Inflammatory macrophage treated with lipopolysaccharide for 4 hours (primary cell): ENCODE data around the gene OLFM1.
"Not testable (repeated sequence)": the region's sequence is repeated elsewhere in the genome, so short reads cannot be mapped to it uniquely, and the experiment has no call there.

Experiments
- DNase-seq: peaks from one replicate; pipeline ENCODE4 v3.0.0-alpha.2; 2020

Gene OLFM1

DNA sequence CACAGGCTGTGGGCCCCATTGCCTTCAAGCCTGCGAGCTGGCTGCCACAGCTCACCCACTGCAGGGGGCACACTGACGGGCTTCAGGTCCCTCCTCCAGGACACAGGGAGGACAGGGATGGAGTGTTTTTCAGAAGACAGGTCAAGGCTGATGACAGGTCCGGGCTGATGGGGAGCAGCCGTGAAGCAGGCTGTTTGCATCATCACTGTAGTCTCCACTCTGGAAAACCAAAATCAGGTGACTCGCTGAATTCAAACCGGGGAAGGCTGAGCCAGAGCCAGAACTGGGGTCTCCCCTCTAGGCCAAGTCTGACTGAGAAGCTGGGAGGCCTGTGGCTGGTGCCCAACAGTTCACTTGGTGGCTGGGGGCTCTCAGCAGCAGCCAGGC is 48.5 kb downstream of the OLFM1 start:
- DNase-seq = no peak

GRCh38 chr9:135136481-135136880 is 49.0 kb downstream of the OLFM1 start:
- no peak for DNase-seq

GRCh38 chr9:135136991-135137832 is 49.7 kb downstream of the OLFM1 start:
- no peak for DNase-seq

GRCh38 chr9:135138078-135138855 is 50.8 kb downstream of the OLFM1 start:
- no peak for DNase-seq

DNA sequence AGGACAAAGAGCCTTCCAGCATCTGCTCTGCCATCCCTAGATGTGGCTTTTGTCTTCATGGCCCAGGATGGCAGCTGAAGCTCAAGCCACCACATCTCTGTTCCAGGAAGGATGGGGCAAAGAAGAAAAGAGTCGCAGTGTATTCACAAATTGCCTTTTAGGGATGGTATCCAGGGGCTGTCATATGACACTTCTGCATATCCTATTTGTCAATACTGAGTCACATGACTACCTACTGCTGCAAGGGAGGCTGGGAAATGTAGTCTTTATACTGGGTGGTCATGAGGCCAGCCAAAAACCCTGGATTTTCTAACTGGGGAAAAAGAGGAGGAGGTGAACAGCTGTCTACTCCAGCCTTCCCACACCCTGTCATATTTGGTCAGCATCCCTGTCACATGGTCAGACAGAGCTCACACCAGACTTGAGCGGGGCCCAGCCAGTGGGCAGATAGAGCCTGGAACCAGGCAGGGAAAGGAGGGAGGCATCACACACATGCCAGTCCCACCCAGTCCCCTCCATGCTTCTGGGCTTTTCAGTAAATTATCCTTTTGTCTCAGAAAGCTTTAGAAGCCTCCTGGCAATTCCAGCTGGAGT is 52.0 kb downstream of the OLFM1 start:
- no peak for DNase-seq

DNA sequence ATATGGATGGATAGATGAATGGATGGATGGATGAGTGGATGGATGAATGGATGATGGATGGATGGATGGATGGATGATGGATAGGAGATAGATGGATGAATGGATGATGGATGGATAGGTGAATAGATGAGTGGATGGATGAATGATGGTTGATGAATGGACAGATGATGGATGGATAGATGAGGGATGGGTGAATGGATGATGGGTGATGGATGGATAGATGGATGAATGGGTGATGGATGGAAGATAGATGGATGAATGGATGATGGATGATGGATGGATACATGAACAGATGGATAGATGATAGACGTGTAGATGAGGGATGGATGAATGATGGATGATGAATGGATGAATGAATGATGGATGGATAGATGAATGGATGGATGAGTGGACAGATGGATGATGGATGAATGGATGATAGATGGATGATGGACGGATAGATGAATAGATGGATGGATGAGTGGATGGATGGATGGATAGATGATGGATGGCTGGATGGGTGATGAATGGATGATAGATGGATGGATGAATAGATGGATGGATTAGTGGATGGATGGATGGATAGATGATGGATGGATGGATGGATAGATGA is 53.8 kb downstream of the OLFM1 start:
- DNase-seq = no peak

- no peak for DNase-seq
Observed at GRCh38 chr9:135144581-135145170, 57.2 kb downstream of the OLFM1 start.

GRCh38 chr9:135145312-135145711 is 57.8 kb downstream of the OLFM1 start:
- DNase-seq = no peak

DNA sequence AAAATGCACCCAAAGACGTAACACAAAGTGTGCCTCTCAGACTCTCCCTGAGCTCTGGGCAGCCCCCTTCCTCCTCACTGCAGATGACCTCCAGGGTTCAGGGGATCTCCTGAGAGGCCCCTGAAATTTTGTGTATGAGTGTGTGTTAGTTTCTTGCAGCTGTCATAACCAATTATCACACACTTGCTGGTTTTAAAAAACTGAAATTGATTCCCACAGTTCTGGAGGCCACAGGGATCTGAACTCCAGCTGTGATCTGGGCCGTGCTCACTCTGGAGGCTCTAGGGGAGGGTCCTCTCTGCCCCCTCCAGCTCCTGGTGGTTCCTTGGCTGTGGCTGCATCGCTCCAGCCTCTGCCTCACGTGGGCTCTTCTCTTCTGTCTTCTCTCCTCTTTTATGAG is 58.8 kb downstream of the OLFM1 start:
- DNase-seq = no peak

GRCh38 chr9:135146766-135147473 is 59.5 kb downstream of the OLFM1 start:
- no peak for DNase-seq

- DNase-seq = no peak
Observed at GRCh38 chr9:135147474-135147805, 60.0 kb downstream of the OLFM1 start.

DNA sequence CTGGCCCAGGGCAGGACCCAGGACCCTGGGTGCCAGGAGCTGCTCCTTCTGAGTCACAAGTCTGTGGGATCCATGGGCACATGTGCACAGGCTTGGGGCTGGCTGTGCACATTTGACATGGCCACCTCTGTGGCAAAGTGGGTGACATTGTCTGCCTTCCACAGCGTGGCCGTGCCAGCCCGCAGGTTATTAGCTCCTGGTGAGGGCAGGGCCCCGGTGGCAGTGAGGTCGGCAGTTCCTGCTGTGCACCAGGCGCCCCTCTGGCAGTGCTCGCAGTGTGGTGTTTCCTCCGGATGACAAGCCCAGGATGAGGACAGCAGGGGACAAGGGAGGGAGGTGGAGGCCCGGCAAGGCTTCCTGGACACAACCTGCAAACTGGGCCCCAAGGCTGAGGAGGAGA is 60.5 kb downstream of the OLFM1 start:
- no peak for DNase-seq

DNA sequence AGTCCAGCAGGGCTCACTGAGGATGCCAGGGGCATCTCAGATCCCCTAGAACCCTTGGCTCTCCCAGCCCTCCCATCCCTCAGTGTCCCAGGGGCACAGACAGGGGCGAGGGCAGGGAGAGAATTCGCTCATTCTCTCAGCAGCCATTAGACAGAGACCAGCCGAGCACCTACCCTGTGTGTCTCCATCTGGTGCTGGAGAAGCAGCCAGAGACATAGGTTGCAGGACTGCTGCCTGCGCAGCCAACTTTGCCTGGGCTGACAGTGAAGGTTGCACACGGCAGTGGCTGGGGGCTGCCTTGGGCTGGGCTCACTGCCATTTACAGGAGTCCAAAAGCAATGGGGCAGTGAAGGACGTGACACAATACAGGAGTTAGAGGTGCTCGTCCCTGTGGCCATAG is 60.9 kb downstream of the OLFM1 start:
- no peak for DNase-seq

GRCh38 chr9:135149901-135150300 is 62.4 kb downstream of the OLFM1 start:
- not testable (repeated sequence) for DNase-seq

- DNase-seq = no peak
Observed at GRCh38 chr9:135150981-135151380, 63.5 kb downstream of the OLFM1 start.

DNA sequence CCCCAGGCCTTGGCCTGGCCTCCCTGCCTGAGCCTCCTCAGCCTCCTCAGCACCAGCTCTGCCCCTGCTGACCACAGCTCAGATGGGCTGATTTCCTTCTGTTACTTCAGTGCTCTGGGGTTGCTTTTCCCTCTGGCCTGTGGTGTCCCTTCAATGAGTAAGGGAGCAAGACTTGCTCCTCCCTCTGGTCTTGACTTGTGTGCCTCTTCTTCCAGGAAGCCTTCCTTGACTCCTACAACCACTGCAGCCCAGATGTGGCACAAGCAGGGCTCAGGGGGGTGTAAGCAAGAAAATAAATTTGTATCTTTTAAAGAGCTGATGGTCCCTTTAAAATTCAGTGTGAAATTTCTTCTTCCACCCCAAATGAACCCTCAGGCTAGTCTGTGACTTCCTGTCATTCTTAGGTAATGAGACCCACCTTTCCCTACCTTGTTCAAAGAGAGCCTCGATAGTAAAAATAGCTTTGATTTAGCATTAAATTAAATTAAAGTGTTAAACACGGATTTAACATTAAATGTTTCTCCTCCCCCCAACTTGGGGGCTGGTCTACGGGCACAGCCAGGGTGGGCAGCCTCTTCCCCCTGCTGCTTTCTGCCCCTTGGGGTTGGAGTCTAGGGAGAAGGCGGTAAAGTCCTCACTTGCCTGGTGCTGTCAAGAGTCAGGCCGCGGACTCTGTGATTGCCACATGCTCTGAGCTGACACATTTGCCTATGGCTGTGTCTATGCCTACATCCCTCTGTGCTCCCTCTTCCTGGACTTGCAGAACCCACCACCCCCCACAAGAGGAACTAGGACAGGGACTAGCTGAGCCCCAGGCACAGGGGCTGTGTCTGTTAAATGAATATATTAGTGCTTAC is 64.5 kb downstream of the OLFM1 start:
- DNase-seq = no peak

DNA sequence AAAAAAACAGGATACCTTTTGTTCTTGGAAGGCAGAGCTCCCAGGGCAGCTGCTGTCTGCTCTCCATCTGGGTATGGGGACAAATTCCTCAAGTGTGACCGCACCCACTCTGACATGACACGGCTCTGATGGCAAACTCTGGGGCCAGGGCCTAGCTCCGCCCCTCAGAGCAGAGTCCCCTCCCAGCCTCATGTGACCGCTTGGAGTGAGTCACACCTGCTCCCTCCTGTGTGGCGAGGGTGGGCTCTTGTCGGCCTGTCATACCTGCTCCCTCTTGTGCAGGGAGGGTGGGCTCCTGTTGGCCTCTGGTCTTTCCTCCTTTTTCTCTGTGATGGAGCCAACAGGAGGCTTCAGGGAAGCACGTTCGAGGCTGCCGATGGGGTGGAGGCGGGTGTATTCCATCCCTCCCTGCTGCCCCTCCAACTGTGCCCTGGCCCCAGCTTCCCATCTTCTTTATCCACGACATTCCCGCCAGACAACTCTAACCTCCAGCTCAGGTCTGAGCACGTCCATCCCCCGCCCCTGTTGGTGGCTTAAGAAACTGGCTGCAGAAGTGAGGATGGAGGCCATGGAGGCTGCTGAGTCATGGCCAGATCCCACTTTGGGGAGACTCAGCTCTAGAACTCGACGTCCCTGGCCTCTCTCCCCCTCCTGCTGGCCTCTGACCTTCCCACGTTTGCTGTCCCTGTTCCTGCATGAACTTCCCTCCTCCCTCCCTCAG is 65.3 kb downstream of the OLFM1 start:
- no peak for DNase-seq

GRCh38 chr9:135154050-135154615 is 66.7 kb downstream of the OLFM1 start:
- no peak for DNase-seq

- no peak for DNase-seq
Observed at GRCh38 chr9:135155396-135155795, 67.9 kb downstream of the OLFM1 start.
